ENCODE results near the gene NPAT. TPM values are rescaled to one million over a fixed set of nuclear protein-coding genes. Genes with fewer than 3 reads are reported as not detected.
A peak's percentile ranks its signal among the peaks of the same experiment; 100 is the strongest.

NPAT gene
- total RNA-seq, 1 experiment from 2014 or later, result 14.9 TPM

DNA sequence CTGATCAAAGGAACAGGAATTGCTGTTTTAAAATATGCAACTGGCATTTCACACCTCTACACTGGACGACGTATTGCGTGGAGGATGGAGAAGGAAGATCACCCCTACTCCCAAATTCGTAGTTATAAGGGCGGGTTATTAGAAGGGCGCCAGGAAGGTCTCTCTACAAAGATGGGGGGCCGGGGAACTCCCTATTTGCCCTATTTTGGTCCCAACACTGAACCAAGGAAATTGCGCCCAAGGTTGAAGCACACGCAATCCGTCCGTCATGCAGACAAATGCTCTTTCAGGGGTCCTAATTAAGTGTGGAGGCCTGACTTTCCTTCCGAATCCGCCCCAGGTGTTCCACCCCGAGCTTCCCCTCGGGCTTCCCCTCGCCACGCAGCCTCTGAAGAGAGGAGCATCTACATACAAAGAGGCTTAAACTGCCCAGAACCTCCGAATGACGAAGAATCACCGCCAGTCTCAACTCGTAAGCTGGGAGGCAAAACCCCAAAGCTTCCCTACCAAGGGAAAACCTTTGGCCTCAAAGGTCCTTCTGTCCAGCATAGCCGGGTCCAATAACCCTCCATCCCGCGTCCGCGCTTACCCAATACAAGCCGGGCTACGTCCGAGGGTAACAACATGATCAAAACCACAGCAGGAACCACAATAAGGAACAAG, 396 bp downstream of the NPAT start:
- H3K79me2 ChIP-seq (ENCODE audit: insufficient read depth, low read length), result peaks cover 91% of the 10 kb centered on the region

DNA sequence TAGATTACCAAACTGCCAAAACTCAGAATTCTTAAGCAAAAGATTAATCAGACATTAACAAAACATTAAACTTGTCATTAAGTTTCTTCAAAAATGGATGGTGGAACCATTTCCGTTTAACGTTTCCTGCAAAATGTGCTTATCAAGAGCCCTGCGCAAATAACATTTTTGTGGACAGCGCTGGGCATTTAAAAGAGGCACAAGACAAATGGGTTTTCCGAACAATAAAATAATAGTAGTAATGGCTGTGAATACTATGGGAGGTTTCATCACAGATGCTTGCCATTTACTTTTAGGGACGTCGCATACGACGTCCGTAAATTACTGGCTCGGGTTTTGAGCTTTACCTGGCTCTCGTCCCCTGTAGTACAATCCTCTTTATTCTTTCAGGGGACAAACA, 1.1 kb downstream of the NPAT start:
- Histone ChIP-seq H3K27me3 (ENCODE audit: insufficient read depth, low read length) (no peaks in the 10 kb centered on the region), H3K27ac (ENCODE audit: low read depth, low read length) (no peak overlapping the region; the same call in 1 of the 2 replicates), H3K79me2 (ENCODE audit: insufficient read depth, low read length) (peaks cover 92% of the 10 kb centered on the region), H3K9ac (ENCODE audit: low read length) (peak overlapping the region; percentile 85), H3K9me2 (ENCODE audit: insufficient read depth) (no peaks in the 10 kb centered on the region), H3K4me1 (ENCODE audit: control insufficient read depth in 1 of 2, insufficient read depth in 2 of 2, low read length in 2 of 2) (peaks cover 6 to 22% of the 10 kb centered on the region in 2 experiments; a peak in 3 of 4 replicates), H2AFZ (ENCODE audit: low read depth, low read length, poor library complexity, severe bottlenecking) (no peak overlapping the region), H3K4me2 (ENCODE audit: low read length) (peak overlapping the region; percentile 88), H4K20me1 (ENCODE audit: insufficient read depth) (peaks cover 7% of the 10 kb centered on the region; the same call in 1 of the 2 replicates), H3K4me3 (replicated peaks in 1 of 2; ENCODE audit: low read depth in 1 of 2, low read length in 2 of 2) (peak overlapping the region; percentile 86 to 90), H3K36me3 (ENCODE audit: control insufficient read depth in 1 of 2, insufficient read depth in 2 of 2, low read length in 2 of 2) (no peaks in the 10 kb centered on the region), H3K9me3 (ENCODE audit: control insufficient read depth in 1 of 2, insufficient read depth in 1 of 2, low read depth in 1 of 2, low read length in 2 of 2) (no peaks in the 10 kb centered on the region)
- ChIA-PET POLR2A (no interaction called here), RAD21 (ENCODE audit: low non-redundant PET in 1 of 2, low total read pairs in 2 of 2, uncharacterized antibody in 2 of 2, unreplicated experiment in 2 of 2) (no interaction called here), CTCF (no interaction called here)
- ATAC-seq, result no peak
- no TSS peak for BruUV-seq (replicated peaks)
- intact Hi-C loops (cut with micrococcal nuclease), result no loop called here
- no peak for DNase-seq (ENCODE audit: low read depth, low spot score)
- TF ChIP-seq SIN3A (IDR thresholded peaks at IDR 0.05; ENCODE audit: low read depth) (no peak), ATF3 (IDR thresholded peaks at IDR 0.05) (no peak), EGR1 (IDR thresholded peaks at IDR 0.05; ENCODE audit: low read depth) (no peak), POLR2AphosphoS5 (IDR thresholded peaks at IDR 0.05; ENCODE audit: low read depth, low read length) (no peak), POLR2A (IDR thresholded peaks at IDR 0.05; ENCODE audit: borderline replicate concordance, extremely low read depth, insufficient read depth, insufficient read length) (no peak), YY1 (IDR thresholded peaks at IDR 0.05; ENCODE audit: extremely low read depth, insufficient replicate concordance, low read depth, low read length) (no peak), CEBPB (IDR thresholded peaks at IDR 0.05; ENCODE audit: low read depth) (no peak), MAX (IDR thresholded peaks at IDR 0.05) (no peak), JUND (IDR thresholded peaks at IDR 0.05) (no peak), SRF (IDR thresholded peaks at IDR 0.05; ENCODE audit: low read depth) (no peak), ZFX (IDR thresholded peaks at IDR 0.05) (no peak)
- TF ChIP-seq, protein P1, sequence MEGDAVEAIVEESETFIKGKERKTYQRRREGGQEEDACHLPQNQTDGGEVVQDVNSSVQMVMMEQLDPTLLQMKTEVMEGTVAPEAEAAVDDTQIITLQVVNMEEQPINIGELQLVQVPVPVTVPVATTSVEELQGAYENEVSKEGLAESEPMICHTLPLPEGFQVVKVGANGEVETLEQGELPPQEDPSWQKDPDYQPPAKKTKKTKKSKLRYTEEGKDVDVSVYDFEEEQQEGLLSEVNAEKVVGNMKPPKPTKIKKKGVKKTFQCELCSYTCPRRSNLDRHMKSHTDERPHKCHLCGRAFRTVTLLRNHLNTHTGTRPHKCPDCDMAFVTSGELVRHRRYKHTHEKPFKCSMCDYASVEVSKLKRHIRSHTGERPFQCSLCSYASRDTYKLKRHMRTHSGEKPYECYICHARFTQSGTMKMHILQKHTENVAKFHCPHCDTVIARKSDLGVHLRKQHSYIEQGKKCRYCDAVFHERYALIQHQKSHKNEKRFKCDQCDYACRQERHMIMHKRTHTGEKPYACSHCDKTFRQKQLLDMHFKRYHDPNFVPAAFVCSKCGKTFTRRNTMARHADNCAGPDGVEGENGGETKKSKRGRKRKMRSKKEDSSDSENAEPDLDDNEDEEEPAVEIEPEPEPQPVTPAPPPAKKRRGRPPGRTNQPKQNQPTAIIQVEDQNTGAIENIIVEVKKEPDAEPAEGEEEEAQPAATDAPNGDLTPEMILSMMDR (IDR thresholded peaks at IDR 0.05 in 2 of 3, conservative IDR thresholded peaks at IDR 0.05 in 1 of 3; ENCODE audit: borderline replicate concordance in 1 of 3, insufficient read depth in 1 of 3, low read depth in 2 of 3, low read length in 2 of 3), result no peak

More for the DNA sequence above, 396 bp downstream of the NPAT start:
- BruUV-seq (replicated peaks), result TSS peak; percentile 78
- Histone ChIP-seq H3K36me3 (ENCODE audit: control insufficient read depth in 1 of 2, insufficient read depth in 2 of 2, low read length in 2 of 2) (no peaks in the 10 kb centered on the region), H3K9me3 (ENCODE audit: control insufficient read depth in 1 of 2, insufficient read depth in 1 of 2, low read depth in 1 of 2, low read length in 2 of 2) (no peaks in the 10 kb centered on the region), H3K27me3 (ENCODE audit: insufficient read depth, low read length) (no peaks in the 10 kb centered on the region), H3K4me2 (ENCODE audit: low read length) (peak overlapping the region; percentile 88), H3K4me1 (ENCODE audit: control insufficient read depth in 1 of 2, insufficient read depth in 2 of 2, low read length in 2 of 2) (peaks cover 6 to 22% of the 10 kb centered on the region in 2 experiments; a peak in 3 of 4 replicates), H2AFZ (ENCODE audit: low read depth, low read length, poor library complexity, severe bottlenecking) (no peak overlapping the region), H3K9me2 (ENCODE audit: insufficient read depth) (no peaks in the 10 kb centered on the region), H3K9ac (ENCODE audit: low read length) (peak overlapping the region; percentile 85), H3K27ac (ENCODE audit: low read depth, low read length) (peak overlapping the region; percentile 75), H4K20me1 (ENCODE audit: insufficient read depth) (peaks cover 4% of the 10 kb centered on the region; the same call in 1 of the 2 replicates), H3K4me3 (replicated peaks in 1 of 2; ENCODE audit: low read depth in 1 of 2, low read length in 2 of 2) (peak overlapping the region; percentile 86 to 90)
- CTCF ChIA-PET, result interaction anchor here (1.4 to 2.5 kb wide), 4 partner anchors 9 to 427 kb away, joined by 4 to 14 read pairs (median 6); no protein-coding TSS in a partner anchor
- TF ChIP-seq YY1 (IDR thresholded peaks at IDR 0.05; ENCODE audit: extremely low read depth, insufficient replicate concordance, low read depth, low read length), result no peak
- no peak for TF ChIP-seq SRF (IDR thresholded peaks at IDR 0.05; ENCODE audit: low read depth)
- no peak for TF ChIP-seq ATF3 (IDR thresholded peaks at IDR 0.05)
- no peak for TF ChIP-seq JUND (IDR thresholded peaks at IDR 0.05)
- no peak for ATAC-seq
- POLR2A ChIA-PET, result interaction anchor here (0.6 kb wide), 1 partner anchor 394 kb away, joined by 3 read pairs; no protein-coding TSS in a partner anchor
- no peak for DNase-seq (ENCODE audit: low read depth, low spot score)
- RAD21 ChIA-PET (ENCODE audit: low non-redundant PET in 1 of 2, low total read pairs in 2 of 2, uncharacterized antibody in 2 of 2, unreplicated experiment in 2 of 2), result no interaction called here
- intact Hi-C loops (cut with micrococcal nuclease), result loop anchor here (2.0 kb wide), 1 partner anchor 103 kb away; no protein-coding TSS in a partner anchor
